PC-3 (cell line): ENCODE measurements around the gene TBC1D12. TPM values are rescaled to one million over a fixed set of nuclear protein-coding genes. Genes with fewer than 3 reads are reported as not detected.

Experiments
- ATAC-seq: fragments of 200-7000 bp; cut with Tn5 transposase; 2 replicates; pipeline ENCODE4 v1.9.1; 2020; ENCODE audit warnings: mild to moderate bottlenecking, moderate library complexity
- BruUV-seq: library from RNA; stranded (reverse); fragments of 400-500 nt; replicated peaks from 2 replicates; lab custom pipeline; 2021; lab: Mats Ljungman, UMichigan
- CTCF ChIA-PET: fragments of 300-600 bp; sonication (Branson Sonifier 250); formaldehyde crosslinking; loops from one replicate; lab custom pipeline; 2022; ENCODE audit warnings: antibody characterized with exemption; lab: Charles Lee
- POLR2A ChIA-PET: fragments of 300-600 bp; sonication (Branson Sonifier 250); formaldehyde crosslinking; loops from one replicate; lab custom pipeline; 2022; ENCODE audit warnings: antibody characterized with exemption; ENCODE audit not compliant: unreplicated experiment; lab: Charles Lee
- DNase-seq: peaks from one replicate; pipeline ENCODE4 v3.0.0-alpha.2; 2015
- H2AFZ ChIP-seq: fragments of 300-600 bp; sonication (generic); 2 replicates; pipeline ENCODE4 v1.6.0; 2016; ENCODE audit warnings: antibody characterized with exemption, low read length
- H3F3A ChIP-seq: fragments of 300-600 bp; sonication (generic); one replicate; pipeline ENCODE4 v1.6.0; 2017; ENCODE audit warnings: antibody characterized with exemption, low read length, control low read depth, mild to moderate bottlenecking; ENCODE audit not compliant: unreplicated experiment
- H3K27ac ChIP-seq: fragments of 300-600 bp; sonication (generic); 2 replicates; pipeline ENCODE4 v1.5.1; 2016; ENCODE audit warnings: mild to moderate bottlenecking, low read length
- H3K27me3 ChIP-seq: fragments of 300-600 bp; sonication (generic); 2 replicates; pipeline ENCODE4 v1.6.1; 2016; ENCODE audit warnings: low read length, mixed read lengths
- H3K36me3 ChIP-seq: fragments of 300-600 bp; sonication (generic); 2 replicates; pipeline ENCODE4 v1.6.1; 2016; ENCODE audit warnings: low read depth, mixed run types, low read length, mixed read lengths
- H3K4me1 ChIP-seq: fragments of 300-600 bp; sonication (generic); 2 replicates; pipeline ENCODE4 v1.5.1; 2016; ENCODE audit warnings: low read length; ENCODE audit not compliant: insufficient read depth
- H3K4me2 ChIP-seq: fragments of 300-600 bp; sonication (generic); 2 replicates; pipeline ENCODE4 v1.6.0; 2016; ENCODE audit warnings: low read length
- H3K4me3 ChIP-seq: fragments of 300-600 bp; sonication (generic); 2 replicates; pipeline ENCODE4 v1.5.1; 2016; ENCODE audit warnings: mild to moderate bottlenecking, low read length, mixed read lengths
- H3K79me2 ChIP-seq: fragments of 300-600 bp; sonication (generic); 2 replicates; pipeline ENCODE4 v1.6.1; 2017; ENCODE audit warnings: low read length, mixed read lengths
- H3K9ac ChIP-seq: fragments of 300-600 bp; sonication (generic); 2 replicates; pipeline ENCODE4 v1.6.0; 2016; ENCODE audit warnings: mild to moderate bottlenecking, low read length
- H3K9me2 ChIP-seq: fragments of 300-600 bp; sonication (generic); replicated peaks from 2 replicates; pipeline ENCODE4 v1.6.1; 2016; ENCODE audit warnings: mixed run types, low read length, mixed read lengths
- H3K9me3 ChIP-seq: fragments of 300-600 bp; sonication (generic); 2 replicates; pipeline ENCODE4 v1.6.1; 2016; ENCODE audit warnings: low read length, mixed read lengths
- H4K20me1 ChIP-seq: fragments of 300-600 bp; sonication (generic); 2 replicates; pipeline ENCODE4 v1.6.1; 2016; ENCODE audit warnings: low read length, mixed read lengths
- CTCF ChIP-seq: fragments of 300-600 bp; sonication (generic); conservative IDR thresholded peaks from 2 replicates; pipeline ENCODE4 v1.5.1; 2017; ENCODE audit warnings: antibody characterized with exemption, low read depth, mild to moderate bottlenecking, low read length
- EZH2 ChIP-seq: fragments of 300-600 bp; sonication (generic); IDR thresholded peaks from one replicate; pipeline ENCODE4 v1.6.1; 2017; ENCODE audit warnings: antibody characterized with exemption, mild to moderate bottlenecking, low read length; ENCODE audit not compliant: unreplicated experiment
- EZH2phosphoT487 ChIP-seq: fragments of 300-600 bp; sonication (generic); IDR thresholded peaks from 2 replicates; pipeline ENCODE4 v1.6.1; 2018; ENCODE audit warnings: mild to moderate bottlenecking, antibody characterized with exemption, low read length, borderline replicate concordance
- intact Hi-C: fragments of 100-400 bp; cut with micrococcal nuclease; formaldehyde crosslinking; loops from 2 replicates; pipeline ENCODE4 v1.9.0; 2023
- total RNA-seq: library from RNA; depleted of rRNA; stranded (reverse); fragments of >200 nt; gene quantifications from 2 replicates; pipeline ENCODE4 v1.2.3, GENCODE V29; 2014

Gene TBC1D12
- total RNA-seq, 1 experiment from 2014 or later, result 4.5 TPM

GRCh38 chr10:94357193-94357592 is 45.1 kb upstream of the TBC1D12 start:
- ATAC-seq (no peak), DNase-seq (no peak)
- Histone ChIP-seq H3F3A (no peaks in the 10 kb centered on the region), H3K4me3 (no peak overlapping the region), H3K4me2 (no peak overlapping the region), H3K9ac (no peak overlapping the region), H3K79me2 (peaks cover 47% of the 10 kb centered on the region), H3K36me3 (peaks cover 46% of the 10 kb centered on the region), H3K9me2 (no peaks in the 10 kb centered on the region), H3K27me3 (no peaks in the 10 kb centered on the region), H3K4me1 (peaks cover 12% of the 10 kb centered on the region), H3K9me3 (no peaks in the 10 kb centered on the region), H3K27ac (no peak overlapping the region), H2AFZ (no peak overlapping the region), H4K20me1 (no peaks in the 10 kb centered on the region)
- no TSS peak for BruUV-seq
- POLR2A ChIA-PET, result no interaction called here
- TF ChIP-seq CTCF (no peak), EZH2phosphoT487 (no peak), EZH2 (no peak)
- CTCF ChIA-PET, result no interaction called here
- intact Hi-C loops, result no loop called here

GRCh38 chr10:94358480-94358879 is 43.9 kb upstream of the TBC1D12 start:
- CTCF ChIA-PET, result interaction anchor here (0.7 to 1.1 kb wide), 2 partner anchors 45 to 86 kb away, joined by 3 to 6 read pairs; no protein-coding TSS in a partner anchor
- Histone ChIP-seq H3K36me3 (peaks cover 40% of the 10 kb centered on the region), H3K9ac (no peak overlapping the region), H3K79me2 (peaks cover 53% of the 10 kb centered on the region), H2AFZ (no peak overlapping the region), H3K9me3 (no peaks in the 10 kb centered on the region), H3K4me1 (peaks cover 16% of the 10 kb centered on the region), H4K20me1 (no peaks in the 10 kb centered on the region), H3K4me2 (peak overlapping the region; percentile 61), H3F3A (no peaks in the 10 kb centered on the region), H3K9me2 (no peaks in the 10 kb centered on the region), H3K27ac (no peak overlapping the region), H3K4me3 (no peak overlapping the region; the same call in 1 of the 2 replicates), H3K27me3 (no peaks in the 10 kb centered on the region)
- TF ChIP-seq EZH2 (no peak), EZH2phosphoT487 (no peak), CTCF (no peak)
- POLR2A ChIA-PET, result no interaction called here
- no TSS peak for BruUV-seq
- ATAC-seq, result peak; percentile 53
- DNase-seq, result peak; percentile 75
- intact Hi-C loops, result no loop called here

- ChIA-PET POLR2A (no interaction called here), CTCF (interaction anchor here (1.0 kb wide), 1 partner anchor 83 kb away, joined by 6 read pairs; no protein-coding TSS in a partner anchor)
- no peak for TF ChIP-seq EZH2phosphoT487
- no peak for TF ChIP-seq CTCF
- TF ChIP-seq EZH2, result no peak
- Histone ChIP-seq H4K20me1 (no peaks in the 10 kb centered on the region), H3K9ac (peak overlapping the region; percentile 96), H3K36me3 (peaks cover 19% of the 10 kb centered on the region), H3K9me3 (no peaks in the 10 kb centered on the region), H3F3A (no peaks in the 10 kb centered on the region), H3K9me2 (no peaks in the 10 kb centered on the region), H3K27ac (no peak overlapping the region), H3K4me3 (peak overlapping the region; percentile 92), H3K79me2 (peaks cover 53% of the 10 kb centered on the region), H3K4me2 (peak overlapping the region; percentile 81), H3K27me3 (no peaks in the 10 kb centered on the region), H2AFZ (no peak overlapping the region), H3K4me1 (peaks cover 16% of the 10 kb centered on the region)
- intact Hi-C loops, result loop anchor here (5.0 kb wide), 1 partner anchor 81 kb away; no protein-coding TSS in a partner anchor
- DNase-seq, result peak; percentile 53
- ATAC-seq, result no peak
- BruUV-seq, result no TSS peak
Observed at GRCh38 chr10:94361171-94361794, 41.1 kb upstream of the TBC1D12 start.
